Left lung (tissue), 10 donors: ENCODE data around the gene TMPRSS7. TPM values are rescaled to one million over a fixed set of nuclear protein-coding genes. Genes with fewer than 3 reads are reported as not detected.

Source experiments
- ATAC-seq: fragments of 200-7000 bp; cut with Tn5 transposase; one replicate; pipeline ENCODE4 v1.9.1; 2020; ENCODE audit warnings: moderate library complexity
- DNase-seq, 4 donors: peaks; one replicate each; pipeline ENCODE4 v3.0.0-alpha.2; 2013 to 2020
- H3K27ac ChIP-seq, 2 donors: fragments of 200-600 bp; sonication (generic) in 1 of 2; one replicate each; pipeline versions ENCODE4 v1.5.0 to v1.8.0; 2020 to 2021
- H3K27me3 ChIP-seq, 2 donors: fragments of 200-600 bp; sonication (generic) in 1 of 2; one replicate each; pipeline versions ENCODE4 v1.5.0 to v1.8.0; 2020 to 2021
- H3K36me3 ChIP-seq, 2 donors: fragments of 200-600 bp; sonication (generic) in 1 of 2; one replicate each; pipeline versions ENCODE4 v1.5.0 to v1.8.0; 2020 to 2021
- H3K4me1 ChIP-seq, 2 donors: fragments of 200-600 bp; one replicate each; pipeline ENCODE4 v1.8.0; 2021
- H3K4me3 ChIP-seq, 2 donors: fragments of 200-600 bp; sonication (generic) in 1 of 2; one replicate each; pipeline versions ENCODE4 v1.5.0 to v1.8.0; 2020 to 2021; ENCODE audit warnings: mild to moderate bottlenecking in 1 of 2
- H3K9me3 ChIP-seq, 2 donors: fragments of 200-600 bp; sonication (generic) in 1 of 2; one replicate each; pipeline versions ENCODE4 v1.5.0 to v1.8.0; 2020 to 2021
- CTCF ChIP-seq, 2 donors: fragments of 200-600 bp; sonication (generic) in 1 of 2; IDR thresholded peaks; one replicate each; pipeline versions ENCODE4 v1.5.0 to v1.8.0; 2021; ENCODE audit warnings: antibody characterized with exemption in 2 of 2
- intact Hi-C, 2 donors: fragments of 100-400 bp; cut with DNase I; formaldehyde crosslinking; loops; one replicate each; pipeline versions ENCODE4 v1.11.2 to v1.14.2; 2022
- polyA plus RNA-seq, 6 donors: library from polyadenylated mRNA; unstranded; fragments of 120-200 nt; gene quantifications; one replicate each; pipeline ENCODE4 v1.2.1, GENCODE V29; 2013; ENCODE audit not compliant: insufficient read length in 6 of 6
- total RNA-seq, 2 donors: library from RNA; stranded (reverse); fragmentation: NEBNext Ultra II Directional; extraction: Animal tissue kit (Norgen Biotek cat#: 25700); gene quantifications; one replicate each; pipeline ENCODE4 v1.2.1, GENCODE V29; 2021
- donor health status: DM: no; HTN: yes; CAD: no.
- donor health status: DM: no; HTN: no; CAD: no.

The TMPRSS7 gene
- total and polyA plus RNA-seq, 8 donors: 0.06 to 0.17 (median 0.08) TPM; not detected in 4

- no peak overlapping the region for H3K27ac ChIP-seq
- no peaks in the 10 kb centered on the region for H3K36me3 ChIP-seq
- peaks cover 0 to 12% of the 10 kb centered on the region in 2 donors for H3K4me1 ChIP-seq
- H3K27me3 ChIP-seq: peaks cover 5 to 33% of the 10 kb centered on the region in 2 donors
- ATAC-seq: no peak
- intact Hi-C loops: no loop called here
- no peaks in the 10 kb centered on the region for H3K9me3 ChIP-seq
- no peak for TF ChIP-seq CTCF (IDR thresholded peaks at IDR 0.05)
- no peak overlapping the region for H3K4me3 ChIP-seq
- no peak for DNase-seq
Measured at GRCh38 chr3:112001526-112001925, 33.0 kb upstream of the TMPRSS7 start.

GRCh38 chr3:112002096-112002971, 32.2 kb upstream of the TMPRSS7 start:
- Histone ChIP-seq H3K4me1 (peaks cover 0 to 12% of the 10 kb centered on the region in 2 donors), H3K9me3 (no peaks in the 10 kb centered on the region), H3K4me3 (no peak overlapping the region), H3K27me3 (peaks cover 5 to 33% of the 10 kb centered on the region in 2 donors), H3K36me3 (no peaks in the 10 kb centered on the region), H3K27ac (no peak overlapping the region)
- TF ChIP-seq CTCF (IDR thresholded peaks at IDR 0.05): no peak
- ATAC-seq (no peak), DNase-seq (no peak)
- intact Hi-C loops: no loop called here

- Histone ChIP-seq H3K4me1 (peaks cover 0 to 10% of the 10 kb centered on the region in 2 donors), H3K4me3 (no peak overlapping the region), H3K36me3 (no peaks in the 10 kb centered on the region), H3K9me3 (no peaks in the 10 kb centered on the region), H3K27me3 (peaks cover 5 to 22% of the 10 kb centered on the region in 2 donors), H3K27ac (no peak overlapping the region)
- ATAC-seq (no peak), DNase-seq (no peak)
- TF ChIP-seq CTCF (IDR thresholded peaks at IDR 0.05): no peak
- intact Hi-C loops: no loop called here
Measured at GRCh38 chr3:112003321-112004080, 31.0 kb upstream of the TMPRSS7 start.

GRCh38 chr3:112004187-112004586, 30.3 kb upstream of the TMPRSS7 start:
- TF ChIP-seq CTCF (IDR thresholded peaks at IDR 0.05): no peak
- no peak for DNase-seq
- Histone ChIP-seq H3K27me3 (peaks cover 5 to 15% of the 10 kb centered on the region in 2 donors), H3K4me1 (peaks cover 0 to 3% of the 10 kb centered on the region in 2 donors), H3K4me3 (no peak overlapping the region), H3K9me3 (no peaks in the 10 kb centered on the region), H3K36me3 (no peaks in the 10 kb centered on the region), H3K27ac (no peak overlapping the region)
- ATAC-seq: no peak
- intact Hi-C loops: no loop called here

- no peak for TF ChIP-seq CTCF (IDR thresholded peaks at IDR 0.05)
- ATAC-seq (no peak), DNase-seq (no peak)
- Histone ChIP-seq H3K9me3 (no peaks in the 10 kb centered on the region), H3K36me3 (no peaks in the 10 kb centered on the region), H3K4me3 (no peak overlapping the region), H3K4me1 (no peaks in the 10 kb centered on the region), H3K27me3 (peaks cover 2 to 10% of the 10 kb centered on the region in 2 donors), H3K27ac (no peak overlapping the region)
- intact Hi-C loops: no loop called here
Measured at GRCh38 chr3:112004669-112005068, 29.9 kb upstream of the TMPRSS7 start.
